RWPE1 (cell line): ENCODE data around the gene RIT1.

ENCODE experiments used
- CTCF ChIA-PET: fragments of 350-600 bp; sonication (Branson Sonifier 250); formaldehyde crosslinking; extraction: SDS; loops from one replicate; lab custom pipeline; 2021; lab: Yijun Ruan, JAX
- POLR2A ChIA-PET: fragments of 400-600 bp; formaldehyde crosslinking; extraction: SDS; loops from one replicate; lab custom pipeline; 2020; ENCODE audit warnings: antibody characterized with exemption; ENCODE audit not compliant: low non-redundant PET; lab: Yijun Ruan, JAX
- DNase-seq: peaks from one replicate; pipeline ENCODE4 v3.0.0; 2012; ENCODE audit warnings: low spot score
- H3K27ac ChIP-seq: fragments of 450-650 bp; 2 replicates; pipeline ENCODE4 v1.5.1; 2017
- CTCF ChIP-seq: fragments of 450-650 bp; conservative IDR thresholded peaks from 2 replicates; pipeline ENCODE4 v1.5.1; 2017; ENCODE audit warnings: low read depth, mild to moderate bottlenecking

Gene RIT1

DNA sequence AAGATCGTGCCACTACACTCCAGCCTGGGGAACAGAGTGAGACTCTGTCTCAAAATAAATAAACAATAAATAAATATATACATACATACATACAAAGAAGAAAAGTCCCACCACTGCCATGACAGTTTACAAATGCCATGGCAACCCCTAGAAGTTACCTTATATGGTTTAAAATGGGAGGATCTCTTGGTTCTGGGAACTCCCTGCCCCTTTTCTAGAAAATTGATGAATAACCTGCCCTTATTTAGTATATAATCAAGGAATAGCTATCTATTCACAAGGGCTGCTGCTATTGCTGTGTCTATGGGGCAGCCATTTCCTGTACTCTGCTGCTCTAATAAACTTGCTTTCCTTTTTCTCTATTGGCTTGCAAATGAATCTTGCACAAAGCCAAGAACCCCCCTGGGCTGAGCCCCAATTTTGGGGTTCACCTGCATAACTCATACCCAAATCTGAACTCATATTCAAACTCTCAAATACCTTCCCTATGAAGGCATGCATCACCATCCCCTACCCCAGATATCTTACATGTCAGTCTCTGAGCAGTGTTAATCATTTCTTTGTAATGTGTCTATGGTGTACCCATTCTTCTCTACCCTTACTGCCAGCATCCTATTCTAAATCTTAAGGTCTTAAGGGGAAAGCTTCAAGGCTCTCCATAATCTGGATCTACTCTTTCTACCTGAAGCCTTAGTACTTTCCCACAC lies 63.2 kb downstream of the RIT1 start:
- H3K27ac ChIP-seq, result no peak overlapping the region
- ChIA-PET CTCF (no interaction called here), POLR2A (no interaction called here)
- TF ChIP-seq CTCF, result no peak
- no peak for DNase-seq
